ENCODE results near the gene SORCS2. TPM values are rescaled to one million over a fixed set of nuclear protein-coding genes. Genes with fewer than 3 reads are reported as not detected.

SORCS2 gene
- total and polyA plus RNA-seq, 2 of the 4 experiments (the other 2 are of a cell fraction): 0.36 to 0.62 TPM

DNA sequence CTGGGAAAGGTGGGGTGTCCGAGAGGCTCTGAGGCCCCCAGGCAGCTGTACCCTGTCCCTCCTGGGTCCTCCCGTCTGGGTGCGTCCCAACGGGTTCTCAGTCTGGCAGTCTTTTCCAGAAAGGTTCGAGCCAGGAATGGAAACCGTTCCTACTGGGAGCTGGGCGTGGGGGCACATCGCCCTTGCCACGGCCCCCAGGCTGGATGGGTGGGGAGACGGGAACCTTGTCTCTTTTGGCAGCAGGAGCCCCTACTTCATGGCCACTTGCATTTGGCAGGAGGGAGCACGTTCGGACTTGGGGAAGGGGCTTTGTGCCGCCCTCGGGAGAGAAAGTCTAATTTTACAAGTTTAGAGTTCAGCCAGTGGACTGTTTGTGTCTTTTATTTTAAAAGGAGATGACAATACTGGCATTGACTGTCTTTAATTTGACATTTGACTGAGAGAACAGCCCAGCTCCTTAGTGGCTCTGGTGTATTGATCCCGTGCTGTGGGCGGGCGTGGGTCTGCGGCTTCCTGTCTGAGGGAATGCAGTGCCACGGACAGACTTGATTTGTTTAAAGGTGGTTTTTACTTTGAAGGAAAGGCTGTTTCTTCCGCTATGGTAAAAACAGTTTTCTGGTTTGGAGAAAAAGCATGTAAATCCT, 95.1 kb downstream of the SORCS2 start:
- Histone ChIP-seq H3K56ac (ENCODE audit: extremely low read depth, insufficient read depth, low read length) (no peak overlapping the region), H4K20me1 (ENCODE audit: insufficient read depth, low read length) (no peaks in the 10 kb centered on the region), H4K91ac (ENCODE audit: insufficient read depth, low read depth, low read length) (no peak overlapping the region), H3K36me3 (ENCODE audit: control insufficient read depth, insufficient read depth, low read length) (no peaks in the 10 kb centered on the region), H2BK15ac (ENCODE audit: low read depth, low read length) (no peak overlapping the region), H3K23ac (ENCODE audit: low read depth, low read length) (no peak overlapping the region), H2BK20ac (ENCODE audit: low read depth, low read length) (no peak overlapping the region), H3K9me1 (ENCODE audit: insufficient read depth, low read length) (no peaks in the 10 kb centered on the region), H3K4me1 (ENCODE audit: control insufficient read depth, insufficient read depth, low read length) (no peaks in the 10 kb centered on the region), H3K14ac (replicated peaks; ENCODE audit: low read depth, low read length) (no peak overlapping the region), H3K9ac (ENCODE audit: low read depth, low read length) (no peak overlapping the region), H2AFZ (replicated peaks; ENCODE audit: low read length, poor library complexity) (no peak overlapping the region), H3K27me3 (ENCODE audit: control insufficient read depth, insufficient read depth, low read length) (peaks cover 75% of the 10 kb centered on the region), H2AK5ac (ENCODE audit: low read depth, low read length) (no peak overlapping the region), H3K27ac (ENCODE audit: insufficient read depth, low read length) (no peak overlapping the region), H3K9me3 (ENCODE audit: control insufficient read depth, insufficient read depth, low read length) (no peaks in the 10 kb centered on the region), H3K4me3 (ENCODE audit: insufficient read depth, low read depth, low read length) (no peak overlapping the region), H3K4me2 (ENCODE audit: low read depth, low read length) (no peak overlapping the region), H2AK9ac (replicated peaks; ENCODE audit: low read depth, low read length, poor library complexity) (no peak overlapping the region), H3K18ac (ENCODE audit: low read depth, low read length) (no peak overlapping the region), H3K4ac (ENCODE audit: low read depth, low read length) (no peak overlapping the region), H4K8ac (ENCODE audit: low read depth in 2 of 2, low read length in 2 of 2) (no peak overlapping the region), H2BK5ac (ENCODE audit: low read depth, low read length, poor library complexity, severe bottlenecking) (no peak overlapping the region), H3K79me1 (ENCODE audit: low read depth in 1 of 2, low read length in 2 of 2) (no peaks in the 10 kb centered on the region), H4K5ac (ENCODE audit: low read depth, low read length) (no peak overlapping the region), H2BK120ac (ENCODE audit: low read depth, low read length) (no peak overlapping the region)
- dilution Hi-C loops (cut with HindIII; ENCODE audit: low sequenced_read_pairs, unreplicated experiment) (no loop called here), intact Hi-C loops (cut with micrococcal nuclease) (no loop called here), in situ Hi-C loops (cut with MboI; ENCODE audit: low sequenced_read_pairs) (loop anchor here (5.0 kb wide), 1 partner anchor 90 kb away; no protein-coding TSS in a partner anchor)
- 80% methylated on average over 2 of the region's 20 CpGs; no CpG with 5 or more reads in 1 of the 2 experiments for WGBS, 2 experiments (ENCODE audit: extremely low coverage in 2 of 2, insufficient read length in 1 of 2)
- BruUV-seq (replicated peaks): no TSS peak
- ChIA-PET CTCF (no interaction called here), POLR2A (ENCODE audit: unreplicated experiment) (no interaction called here)
- DNase-seq (no peak), ATAC-seq (ENCODE audit: low read depth) (no peak)
- TF ChIP-seq CHD1 (IDR thresholded peaks at IDR 0.05; ENCODE audit: low read depth, low read length) (no peak), NFE2L2 (IDR thresholded peaks at IDR 0.05; ENCODE audit: low read depth, low read length) (no peak), RAD21 (IDR thresholded peaks at IDR 0.05; ENCODE audit: low read length) (no peak), FOS (IDR thresholded peaks at IDR 0.05; ENCODE audit: low read depth, low read length) (no peak), USF2 (IDR thresholded peaks at IDR 0.05; ENCODE audit: low read depth, low read length) (no peak), POLR2A (IDR thresholded peaks at IDR 0.05; ENCODE audit: low read depth, low read length) (no peak), BHLHE40 (IDR thresholded peaks at IDR 0.05; ENCODE audit: low read depth, low read length) (no peak)
- TF ChIP-seq, protein P1, sequence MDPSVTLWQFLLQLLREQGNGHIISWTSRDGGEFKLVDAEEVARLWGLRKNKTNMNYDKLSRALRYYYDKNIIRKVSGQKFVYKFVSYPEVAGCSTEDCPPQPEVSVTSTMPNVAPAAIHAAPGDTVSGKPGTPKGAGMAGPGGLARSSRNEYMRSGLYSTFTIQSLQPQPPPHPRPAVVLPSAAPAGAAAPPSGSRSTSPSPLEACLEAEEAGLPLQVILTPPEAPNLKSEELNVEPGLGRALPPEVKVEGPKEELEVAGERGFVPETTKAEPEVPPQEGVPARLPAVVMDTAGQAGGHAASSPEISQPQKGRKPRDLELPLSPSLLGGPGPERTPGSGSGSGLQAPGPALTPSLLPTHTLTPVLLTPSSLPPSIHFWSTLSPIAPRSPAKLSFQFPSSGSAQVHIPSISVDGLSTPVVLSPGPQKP (IDR thresholded peaks at IDR 0.05; ENCODE audit: borderline replicate concordance, low read depth, low read length): no peak
